Panc1 (cell line): ENCODE data around the gene VWA8. TPM values are rescaled to one million over a fixed set of nuclear protein-coding genes. Genes with fewer than 3 reads are reported as not detected.
"Not testable (repeated sequence)": the region's sequence is repeated elsewhere in the genome, so short reads cannot be mapped to it uniquely, and the experiment has no call there.

ENCODE experiments used
- ATAC-seq: fragments of 200-7000 bp; cut with Tn5 transposase; 2 replicates; pipeline ENCODE4 v1.9.1; 2020; ENCODE audit warnings: mild to moderate bottlenecking, moderate library complexity
- BruUV-seq: library from RNA; stranded (reverse); fragments of 400-500 nt; replicated peaks from 2 replicates; lab custom pipeline; 2021; lab: Mats Ljungman, UMichigan
- CTCF ChIA-PET: fragments of 300-600 bp; sonication (Branson Sonifier 250); formaldehyde crosslinking; loops from one replicate; lab custom pipeline; 2022; ENCODE audit warnings: antibody characterized with exemption; lab: Charles Lee
- POLR2A ChIA-PET: fragments of 300-600 bp; sonication (Branson Sonifier 250); formaldehyde crosslinking; loops from one replicate; lab custom pipeline; 2022; ENCODE audit warnings: antibody characterized with exemption; lab: Charles Lee
- DNase-seq: peaks from one replicate; pipeline ENCODE4 v3.0.0-alpha.2; 2010; ENCODE audit warnings: low read depth, low spot score
- H3K27ac ChIP-seq: 2 replicates; pipeline ENCODE4 v1.5.1; 2011; ENCODE audit warnings: mild to moderate bottlenecking, low read length, inconsistent platforms
- H3K27me3 ChIP-seq: fragments of 200-500 bp; sonication (Bioruptor generic); 2 replicates; pipeline ENCODE4 v1.6.0; 2014; ENCODE audit warnings: low read length, inconsistent platforms; ENCODE audit not compliant: control insufficient read depth, insufficient read depth
- H3K36me3 ChIP-seq: fragments of 200-500 bp; sonication (Bioruptor generic); 2 replicates; pipeline ENCODE4 v1.5.1; 2014; ENCODE audit warnings: inconsistent platforms, mild to moderate bottlenecking, low read length, moderate library complexity; ENCODE audit not compliant: control insufficient read depth, insufficient read depth
- H3K4me1 ChIP-seq: 2 replicates; pipeline ENCODE4 v1.5.1; 2011; ENCODE audit warnings: inconsistent platforms, mild to moderate bottlenecking, low read length, moderate library complexity; ENCODE audit not compliant: control insufficient read depth, insufficient read depth
- H3K4me3 ChIP-seq, 2 experiments: 2 replicates each; pipeline ENCODE4 v1.5.1; 2011 to 2012; ENCODE audit warnings: low read depth in 2 of 2, low read length in 2 of 2, mild to moderate bottlenecking in 2 of 2, inconsistent platforms in 1 of 2, moderate library complexity in 1 of 2
- H3K9me3 ChIP-seq: fragments of 200-500 bp; sonication (Bioruptor generic); 2 replicates; pipeline ENCODE4 v1.5.1; 2014; ENCODE audit warnings: low read depth, mild to moderate bottlenecking, inconsistent platforms, low read length, moderate library complexity; ENCODE audit not compliant: control insufficient read depth, insufficient read depth
- CTCF ChIP-seq: fragments of 450-650 bp; IDR thresholded peaks from 2 replicates; pipeline ENCODE4 v1.5.1; 2017; ENCODE audit warnings: mild to moderate bottlenecking
- POLR2AphosphoS5 ChIP-seq: IDR thresholded peaks from 2 replicates; pipeline ENCODE4 v1.6.1; 2012; ENCODE audit warnings: mild to moderate bottlenecking, low read depth, low read length, moderate library complexity
- REST ChIP-seq, 2 experiments: IDR thresholded peaks; 2 replicates each; pipeline ENCODE4 v1.6.1; 2011 to 2012; ENCODE audit warnings: low read depth in 2 of 2, control low read depth in 1 of 2, low read length in 1 of 2, mild to moderate bottlenecking in 1 of 2, moderate library complexity in 1 of 2; ENCODE audit not compliant: insufficient read depth in 1 of 2
- SIN3A ChIP-seq: IDR thresholded peaks from 2 replicates; pipeline ENCODE4 v1.6.1; 2012; ENCODE audit warnings: low read depth, mild to moderate bottlenecking, low read length, moderate library complexity, borderline replicate concordance; ENCODE audit not compliant: insufficient read depth
- TCF7L2 ChIP-seq: IDR thresholded peaks from 2 replicates; pipeline ENCODE4 v1.6.1; 2011; ENCODE audit warnings: mild to moderate bottlenecking, low read depth, low read length, inconsistent platforms
- in situ Hi-C: cut with HindIII; loops from 2 replicates; pipeline ENCODE4 v1.10.0; 2016; ENCODE audit warnings: low sequenced_read_pairs, low pct_unique_long_range_greater_than_20kb
- intact Hi-C: fragments of 100-400 bp; cut with micrococcal nuclease; formaldehyde crosslinking; loops from one replicate; pipeline ENCODE4 v1.10.0; 2022; ENCODE audit not compliant: unreplicated experiment
- total RNA-seq: library from RNA; stranded (reverse); gene quantifications from one replicate; pipeline ENCODE4 v1.2.1, GENCODE V29; 2021; ENCODE audit not compliant: unreplicated experiment

Gene VWA8
- total RNA-seq, 1 experiment from 2014 or later, result 11.2 TPM

DNA sequence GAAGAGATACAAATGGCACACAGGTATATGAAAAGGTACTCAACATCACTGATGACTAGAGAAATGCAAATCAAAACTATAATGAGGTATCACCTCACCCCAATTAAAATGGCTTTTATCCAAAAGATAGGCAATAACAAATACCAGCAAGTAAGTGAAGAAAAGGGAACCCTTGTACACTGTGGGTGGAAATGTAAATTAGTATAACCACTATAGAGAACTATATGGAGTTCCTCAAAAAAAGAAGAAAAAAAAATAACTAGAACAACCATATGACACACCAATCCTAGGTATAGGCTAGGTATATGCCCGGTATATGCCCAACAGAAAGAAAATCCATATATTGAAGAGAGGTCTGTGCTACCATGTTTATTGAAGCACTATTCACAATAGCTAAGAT is 150.9 kb downstream of the VWA8 start:
- no peaks in the 10 kb centered on the region for H3K9me3 ChIP-seq
- no peak overlapping the region for H3K27ac ChIP-seq
- TF ChIP-seq REST (IDR thresholded peaks at IDR 0.05; ENCODE audit: insufficient read depth in 1 of 2, low read depth in 2 of 2, low read length in 1 of 2) (no peak), SIN3A (no peak), TCF7L2 (no peak), POLR2AphosphoS5 (no peak)
- peaks cover 3% of the 10 kb centered on the region for H3K36me3 ChIP-seq
- H3K4me3 ChIP-seq, result no peak overlapping the region
- ATAC-seq (no peak), DNase-seq (no peak)
- ChIA-PET CTCF (no interaction called here), POLR2A (no interaction called here)
- in situ Hi-C loops, result no loop called here
- intact Hi-C loops, result no loop called here
- BruUV-seq, result no TSS peak
- H3K27me3 ChIP-seq, result no peaks in the 10 kb centered on the region
- no peaks in the 10 kb centered on the region for H3K4me1 ChIP-seq

DNA sequence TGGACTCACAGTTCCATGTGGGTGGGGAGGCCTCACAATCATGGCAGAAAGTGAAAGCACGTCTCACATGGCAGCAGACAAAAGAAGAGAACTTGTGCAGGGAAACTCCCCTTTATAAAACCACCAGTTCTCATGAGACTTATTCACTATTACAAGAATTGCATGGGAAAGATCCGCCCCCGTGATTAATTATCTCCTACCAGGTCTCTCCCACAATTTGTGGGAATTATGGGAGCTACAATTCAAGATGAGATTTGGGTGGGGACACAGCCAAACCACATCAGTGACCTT is 157.5 kb downstream of the VWA8 start:
- H3K4me1 ChIP-seq, H3K27ac ChIP-seq, in situ Hi-C loops, CTCF ChIA-PET, BruUV-seq, H3K27me3 ChIP-seq, intact Hi-C loops, H3K9me3 ChIP-seq, DNase-seq, H3K36me3 ChIP-seq, H3K4me3 ChIP-seq, ATAC-seq, POLR2A ChIA-PET: not testable (repeated sequence)

DNA sequence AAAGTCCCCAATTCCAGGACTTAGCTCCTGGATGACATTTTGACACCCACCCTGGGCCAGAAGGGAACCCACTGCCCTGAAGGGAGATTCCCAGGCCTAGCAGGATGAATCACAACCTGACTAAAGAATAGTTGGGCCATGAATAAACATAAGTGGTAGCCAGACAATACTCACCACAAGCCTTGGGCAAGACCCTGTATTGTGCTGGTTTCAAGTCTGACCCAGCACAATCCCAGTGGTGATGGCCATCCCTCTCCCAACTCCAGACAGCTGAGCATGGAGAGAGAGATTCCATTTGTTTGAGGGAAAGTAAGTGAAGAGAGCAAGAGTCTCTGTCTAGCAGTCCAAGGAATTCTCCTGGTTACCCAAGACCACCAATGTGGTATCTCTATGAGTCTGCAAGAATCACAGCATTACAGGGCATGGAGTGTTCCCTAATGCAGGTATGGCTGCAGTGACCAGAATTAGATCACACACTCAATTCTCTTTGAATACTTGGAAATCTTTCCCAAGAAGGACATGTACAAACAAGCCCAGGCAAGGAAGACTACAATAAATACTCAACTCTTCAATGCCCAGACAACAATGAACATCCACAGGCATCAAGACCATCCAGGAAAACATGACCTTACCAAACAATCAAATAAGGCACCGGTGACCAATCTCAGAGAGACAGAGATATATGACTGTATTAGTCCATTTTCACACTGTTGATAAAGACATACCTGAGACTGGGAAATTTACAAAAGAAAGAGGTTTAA is 158.0 kb downstream of the VWA8 start:
- TF ChIP-seq REST (IDR thresholded peaks at IDR 0.05; ENCODE audit: insufficient read depth in 1 of 2, low read depth in 2 of 2, low read length in 1 of 2) (no peak), TCF7L2 (no peak), CTCF (no peak), SIN3A (no peak)
- DNase-seq, result no peak
- H3K9me3 ChIP-seq, result no peaks in the 10 kb centered on the region
- no peaks in the 10 kb centered on the region for H3K27me3 ChIP-seq
- H3K4me1 ChIP-seq, result no peaks in the 10 kb centered on the region
- in situ Hi-C loops, result no loop called here
- no peak overlapping the region for H3K4me3 ChIP-seq
- no TSS peak for BruUV-seq
- no peak overlapping the region for H3K27ac ChIP-seq
- ATAC-seq, result no peak
- CTCF ChIA-PET, result no interaction called here
- no peaks in the 10 kb centered on the region; the same call in 1 of the 2 replicates for H3K36me3 ChIP-seq
- POLR2A ChIA-PET, result no interaction called here
- intact Hi-C loops, result no loop called here
